SH-SY5Y (cell line): ENCODE results near the gene HMCN2.

Source experiments
- GATA2 ChIP-seq: IDR thresholded peaks from 2 replicates; pipeline ENCODE4 v1.6.1; 2011; ENCODE audit warnings: mild to moderate bottlenecking, low read depth, low read length
- GATA3 ChIP-seq: IDR thresholded peaks from 2 replicates; pipeline ENCODE4 v1.6.1; 2011; ENCODE audit warnings: low read depth, mild to moderate bottlenecking, low read length, moderate library complexity

GRCh38 chr9:130320723-130321481, 55.3 kb downstream of the HMCN2 start:
- TF ChIP-seq GATA3 (no peak), GATA2 (no peak)
